OCI-LY1 (cell line): Measurements from ENCODE around the gene LBHD2.

Experiments used
- H2AFZ ChIP-seq: fragments of 200-600 bp; sonication (generic), shearing (Covaris generic); 2 replicates; pipeline ENCODE4 v1.6.0; 2014; ENCODE audit warnings: antibody characterized with exemption, mild to moderate bottlenecking, low read length
- H3F3A ChIP-seq: fragments of 200-600 bp; sonication (generic), shearing (Covaris generic); 2 replicates; pipeline ENCODE4 v1.6.0; 2014; ENCODE audit warnings: mild to moderate bottlenecking, antibody characterized with exemption, low read length, moderate library complexity; ENCODE audit not compliant: insufficient read depth
- H3K27ac ChIP-seq: fragments of 200-600 bp; sonication (generic); 2 replicates; pipeline ENCODE4 v1.5.1; 2014; ENCODE audit warnings: low read length, mixed run types, mild to moderate bottlenecking, low read depth; ENCODE audit not compliant: poor library complexity, severe bottlenecking
- H3K27me3 ChIP-seq: fragments of 200-600 bp; sonication (generic); 2 replicates; pipeline ENCODE4 v1.6.0; 2014; ENCODE audit warnings: antibody characterized with exemption, mild to moderate bottlenecking, low read length, moderate library complexity; ENCODE audit not compliant: insufficient read depth
- H3K36me3 ChIP-seq: fragments of 200-600 bp; sonication (generic); 2 replicates; pipeline ENCODE4 v1.6.1; 2014; ENCODE audit warnings: mild to moderate bottlenecking, antibody characterized with exemption, low read length, moderate library complexity, mixed read lengths; ENCODE audit not compliant: insufficient read depth
- H3K4me1 ChIP-seq: fragments of 200-600 bp; sonication (generic); 2 replicates; pipeline ENCODE4 v1.5.1; 2014; ENCODE audit warnings: mild to moderate bottlenecking, low read length, moderate library complexity; ENCODE audit not compliant: insufficient read depth, severe bottlenecking
- H3K4me2 ChIP-seq: fragments of 200-600 bp; sonication (generic), shearing (Covaris generic); 2 replicates; pipeline ENCODE4 v1.6.1; 2014; ENCODE audit warnings: low read length
- H3K4me3 ChIP-seq: fragments of 200-600 bp; sonication (generic); 2 replicates; pipeline ENCODE4 v1.5.1; 2014; ENCODE audit warnings: low read length, low read depth, mild to moderate bottlenecking, mixed read lengths; ENCODE audit not compliant: poor library complexity, severe bottlenecking
- H3K79me2 ChIP-seq: fragments of 200-600 bp; shearing (Covaris generic); 2 replicates; pipeline ENCODE4 v1.6.1; 2016; ENCODE audit warnings: mixed run types, low read length, mixed read lengths; ENCODE audit not compliant: insufficient read depth
- H3K9ac ChIP-seq: fragments of 200-600 bp; sonication (generic), shearing (Covaris generic); 2 replicates; pipeline ENCODE4 v1.6.1; 2014; ENCODE audit warnings: mild to moderate bottlenecking, low read length, mixed read lengths
- H3K9me2 ChIP-seq: fragments of 200-600 bp; sonication (generic), shearing (Covaris generic); 2 replicates; pipeline ENCODE4 v1.6.1; 2014; ENCODE audit warnings: low read depth, mild to moderate bottlenecking, low read length, mixed read lengths
- H3K9me3 ChIP-seq: fragments of 200-600 bp; shearing (Covaris generic); 2 replicates; pipeline ENCODE4 v1.6.1; 2014; ENCODE audit warnings: low read length, mixed read lengths
- H4K20me1 ChIP-seq: fragments of 200-600 bp; sonication (generic), shearing (Covaris generic); 2 replicates; pipeline ENCODE4 v1.6.0; 2016; ENCODE audit warnings: mild to moderate bottlenecking, low read length; ENCODE audit not compliant: insufficient read depth
- EZH2 ChIP-seq: fragments of 200-600 bp; sonication (generic), shearing (Covaris generic); IDR thresholded peaks from 2 replicates; pipeline ENCODE4 v1.8.0; 2017; ENCODE audit warnings: borderline replicate concordance, mixed run types, mild to moderate bottlenecking, antibody characterized with exemption, low read length, moderate library complexity, mixed read lengths
- TF ChIP-seq, protein P1 (sequence below): fragments of 200-600 bp; sonication (generic), shearing (Covaris generic); IDR thresholded peaks from 2 replicates; pipeline ENCODE4 v1.5.1; 2017; ENCODE audit warnings: mild to moderate bottlenecking, antibody characterized with exemption, low read length, moderate library complexity, mixed read lengths

The LBHD2 gene

DNA sequence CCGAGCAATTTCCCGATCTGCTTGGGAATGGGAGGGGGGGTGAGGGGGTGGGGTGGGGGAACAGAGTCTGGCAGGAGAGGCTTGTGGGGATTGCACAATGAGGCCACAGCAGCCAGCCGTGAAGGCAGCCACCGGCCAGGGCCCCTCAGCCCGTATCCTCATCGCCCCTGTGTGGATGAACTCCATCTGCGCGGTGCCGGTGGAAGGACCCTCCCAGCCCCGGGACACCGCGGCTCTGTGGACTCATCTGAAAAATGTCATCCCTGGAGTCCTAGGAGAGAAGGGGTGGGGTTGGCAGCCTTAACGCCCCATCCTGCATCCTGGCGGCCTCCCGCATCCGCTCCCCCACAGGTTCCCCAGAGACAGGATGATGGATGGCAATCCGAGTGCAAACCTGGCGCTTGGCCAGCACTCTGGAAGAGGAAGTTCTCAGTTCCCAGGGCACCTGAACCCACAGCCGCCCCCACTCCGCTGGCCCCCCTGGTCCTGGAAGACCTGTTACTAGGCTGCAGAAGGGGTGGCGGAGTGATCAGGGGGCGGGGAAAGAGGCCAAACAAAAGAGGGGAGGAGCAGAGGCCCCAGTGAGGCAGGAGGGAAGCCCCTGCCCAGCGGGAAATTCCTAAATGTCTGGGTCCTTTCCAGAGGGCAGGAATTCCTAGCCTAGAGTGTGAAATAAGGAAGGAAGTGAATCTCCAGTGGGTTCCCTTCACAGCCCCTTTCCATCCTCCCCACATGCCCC lies 38.0 kb downstream of the LBHD2 start:
- Histone ChIP-seq H3F3A (no peaks in the 10 kb centered on the region), H3K36me3 (no peaks in the 10 kb centered on the region), H3K9ac (no peak overlapping the region), H3K4me2 (no peak overlapping the region), H3K27ac (no peak overlapping the region), H3K79me2 (no peaks in the 10 kb centered on the region), H2AFZ (no peak overlapping the region), H3K9me2 (no peaks in the 10 kb centered on the region), H3K9me3 (no peaks in the 10 kb centered on the region), H3K27me3 (peaks cover 8% of the 10 kb centered on the region), H3K4me1 (peaks cover 11% of the 10 kb centered on the region), H4K20me1 (no peaks in the 10 kb centered on the region), H3K4me3 (no peak overlapping the region)
- TF ChIP-seq, protein P1, sequence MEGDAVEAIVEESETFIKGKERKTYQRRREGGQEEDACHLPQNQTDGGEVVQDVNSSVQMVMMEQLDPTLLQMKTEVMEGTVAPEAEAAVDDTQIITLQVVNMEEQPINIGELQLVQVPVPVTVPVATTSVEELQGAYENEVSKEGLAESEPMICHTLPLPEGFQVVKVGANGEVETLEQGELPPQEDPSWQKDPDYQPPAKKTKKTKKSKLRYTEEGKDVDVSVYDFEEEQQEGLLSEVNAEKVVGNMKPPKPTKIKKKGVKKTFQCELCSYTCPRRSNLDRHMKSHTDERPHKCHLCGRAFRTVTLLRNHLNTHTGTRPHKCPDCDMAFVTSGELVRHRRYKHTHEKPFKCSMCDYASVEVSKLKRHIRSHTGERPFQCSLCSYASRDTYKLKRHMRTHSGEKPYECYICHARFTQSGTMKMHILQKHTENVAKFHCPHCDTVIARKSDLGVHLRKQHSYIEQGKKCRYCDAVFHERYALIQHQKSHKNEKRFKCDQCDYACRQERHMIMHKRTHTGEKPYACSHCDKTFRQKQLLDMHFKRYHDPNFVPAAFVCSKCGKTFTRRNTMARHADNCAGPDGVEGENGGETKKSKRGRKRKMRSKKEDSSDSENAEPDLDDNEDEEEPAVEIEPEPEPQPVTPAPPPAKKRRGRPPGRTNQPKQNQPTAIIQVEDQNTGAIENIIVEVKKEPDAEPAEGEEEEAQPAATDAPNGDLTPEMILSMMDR, result no peak
- no peak for TF ChIP-seq EZH2

DNA sequence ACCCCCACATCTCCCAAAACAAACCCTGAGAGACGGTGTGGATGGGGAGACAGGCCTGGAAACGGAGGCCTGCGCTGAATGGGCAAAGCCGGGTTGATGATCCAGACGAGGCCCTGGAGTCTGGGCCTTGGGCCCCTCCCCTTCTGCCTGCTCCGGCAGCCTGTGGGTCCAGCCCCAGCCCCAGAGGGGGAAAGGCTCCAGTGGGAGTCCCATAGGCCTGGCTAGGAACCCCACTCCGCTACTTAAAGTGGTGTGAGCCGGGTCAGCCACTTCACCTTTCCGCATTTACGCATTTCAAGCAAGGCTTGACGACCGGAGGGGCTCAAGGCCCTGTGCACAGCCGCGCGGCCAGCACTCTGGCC lies 38.6 kb downstream of the LBHD2 start:
- TF ChIP-seq, protein P1, result no peak
- TF ChIP-seq EZH2, result no peak
- Histone ChIP-seq H3F3A (no peaks in the 10 kb centered on the region), H3K4me2 (no peak overlapping the region), H3K27ac (no peak overlapping the region), H3K27me3 (peaks cover 8% of the 10 kb centered on the region), H3K36me3 (no peaks in the 10 kb centered on the region), H2AFZ (no peak overlapping the region), H3K4me1 (peaks cover 11% of the 10 kb centered on the region), H3K4me3 (no peak overlapping the region), H3K9me3 (no peaks in the 10 kb centered on the region), H3K9ac (no peak overlapping the region), H3K9me2 (no peaks in the 10 kb centered on the region), H4K20me1 (no peaks in the 10 kb centered on the region), H3K79me2 (no peaks in the 10 kb centered on the region)

DNA sequence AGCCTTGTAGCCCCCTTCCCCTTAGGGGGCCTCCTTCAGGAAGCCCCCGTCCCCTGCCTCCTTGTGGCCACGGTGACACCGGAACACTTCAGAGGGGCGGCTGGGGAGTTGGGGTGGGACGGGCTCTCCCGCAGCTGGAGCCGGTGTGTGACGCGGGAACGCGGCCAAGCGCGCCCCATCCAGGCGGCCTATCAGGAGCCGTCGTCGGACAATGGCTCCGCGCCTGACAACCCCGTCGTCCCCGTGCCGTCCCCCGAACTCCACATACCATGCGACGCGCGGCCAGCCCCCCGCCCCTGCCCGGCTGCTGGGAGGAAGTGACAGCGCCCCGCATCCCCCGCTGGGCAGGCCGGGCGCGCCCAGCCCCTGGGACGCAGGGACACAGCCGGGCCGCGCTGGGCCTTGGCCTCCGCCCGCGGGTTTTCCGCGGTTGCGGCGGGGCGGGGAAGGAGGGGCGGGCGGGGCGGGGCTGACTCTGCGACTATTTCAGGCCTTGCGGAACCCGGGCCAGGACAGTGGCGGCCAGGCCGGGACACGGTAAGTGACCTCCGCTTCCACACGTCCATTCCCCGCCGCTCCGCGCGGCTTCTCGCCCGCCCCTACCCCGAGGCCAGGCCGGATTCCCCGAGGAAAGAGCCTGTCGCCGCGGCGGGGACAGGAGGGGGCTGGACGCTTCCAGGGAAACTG lies 39.1 kb downstream of the LBHD2 start, which contains the start of gene TNFAIP2:
TNFAIP2 (plus strand) TSS at position 515 of the 687 bp plus-strand sequence. CDS start 2,997 bp downstream, outside the sequence.
- no peak within 1 kb of the TSS for H3K4me3 ChIP-seq
- H2AFZ ChIP-seq, result no peak within 1 kb of the TSS
- TF ChIP-seq, protein P1, result no peak
- no peak for TF ChIP-seq EZH2
- H3K4me1 ChIP-seq, result peaks cover 11% of the 10 kb centered on the region
- H3K9me2 ChIP-seq, result no peaks in the 10 kb centered on the region
- H3F3A ChIP-seq, result no peaks in the 10 kb centered on the region
- no peak within 1 kb of the TSS for H3K9ac ChIP-seq
- peaks cover 8% of the 10 kb centered on the region for H3K27me3 ChIP-seq
- H3K27ac ChIP-seq, result no peak within 1 kb of the TSS
- no peaks in the 10 kb centered on the region for H4K20me1 ChIP-seq
- H3K79me2 ChIP-seq, result no peaks in the 10 kb centered on the region
- H3K4me2 ChIP-seq, result no peak within 1 kb of the TSS
- no peaks in the 10 kb centered on the region for H3K36me3 ChIP-seq
- H3K9me3 ChIP-seq, result no peaks in the 10 kb centered on the region
